HG02970 (cell line): ENCODE data around the gene ALKBH2.
"Not testable (repeated sequence)": the region's sequence is repeated elsewhere in the genome, so short reads cannot be mapped to it uniquely, and the experiment has no call there.

Experiments used
- ATAC-seq: cut with Tn5 transposase; IDR thresholded peaks from one replicate; pipeline ENCODE4 v1.9.1; 2021; ENCODE audit warnings: mild to moderate bottlenecking, moderate library complexity, moderate number of reproducible peaks; ENCODE audit not compliant: unreplicated experiment, low FRiP score

ALKBH2 gene

GRCh38 chr12:109074866-109075265, 18.4 kb downstream of the ALKBH2 start:
- no peak for ATAC-seq

GRCh38 chr12:109069307-109070271, 23.7 kb downstream of the ALKBH2 start:
- no peak for ATAC-seq

GRCh38 chr12:109065853-109066193, 27.4 kb downstream of the ALKBH2 start:
- no peak for ATAC-seq

- no peak for ATAC-seq
Observed at GRCh38 chr12:109065154-109065852, 28.0 kb downstream of the ALKBH2 start.

- ATAC-seq, result no peak
Observed at GRCh38 chr12:109064143-109064542, 29.1 kb downstream of the ALKBH2 start.

- no peak for ATAC-seq
Observed at GRCh38 chr12:109058773-109059172, 34.5 kb downstream of the ALKBH2 start.

- ATAC-seq, result no peak
Observed at GRCh38 chr12:109057376-109057775, 35.9 kb downstream of the ALKBH2 start.

- no peak for ATAC-seq
Observed at GRCh38 chr12:109056891-109057290, 36.4 kb downstream of the ALKBH2 start.

- no peak for ATAC-seq
Observed at GRCh38 chr12:109054520-109054919, 38.8 kb downstream of the ALKBH2 start.

GRCh38 chr12:109054124-109054513, 39.2 kb downstream of the ALKBH2 start:
- not testable (repeated sequence) for ATAC-seq

GRCh38 chr12:109053382-109054123, 39.7 kb downstream of the ALKBH2 start:
- no peak for ATAC-seq

GRCh38 chr12:109052414-109053323, 40.6 kb downstream of the ALKBH2 start, which contains the start of gene USP30:
TSS of gene USP30 (plus strand) at chr12:109052576. CDS start at chr12:109052679, 103 bp downstream.
- ATAC-seq, result peak; percentile 74

- no peak for ATAC-seq
Observed at GRCh38 chr12:109052097-109052413, 41.2 kb downstream of the ALKBH2 start.

- ATAC-seq, result not testable (repeated sequence)
Observed at GRCh38 chr12:109049794-109050193, 43.5 kb downstream of the ALKBH2 start.

GRCh38 chr12:109048706-109049105, 44.6 kb downstream of the ALKBH2 start:
- ATAC-seq, result not testable (repeated sequence)

- no peak for ATAC-seq
Observed at GRCh38 chr12:109047081-109047805, 46.0 kb downstream of the ALKBH2 start.

GRCh38 chr12:109044241-109044640, 49.0 kb downstream of the ALKBH2 start:
- no peak for ATAC-seq
